HG03039 (cell line): Measurements from ENCODE around the gene RAB3IL1.

Experiments
- ATAC-seq: cut with Tn5 transposase; IDR thresholded peaks from one replicate; pipeline ENCODE4 v1.9.1; 2021; ENCODE audit warnings: mild to moderate bottlenecking, moderate library complexity; ENCODE audit not compliant: unreplicated experiment

RAB3IL1 gene

DNA sequence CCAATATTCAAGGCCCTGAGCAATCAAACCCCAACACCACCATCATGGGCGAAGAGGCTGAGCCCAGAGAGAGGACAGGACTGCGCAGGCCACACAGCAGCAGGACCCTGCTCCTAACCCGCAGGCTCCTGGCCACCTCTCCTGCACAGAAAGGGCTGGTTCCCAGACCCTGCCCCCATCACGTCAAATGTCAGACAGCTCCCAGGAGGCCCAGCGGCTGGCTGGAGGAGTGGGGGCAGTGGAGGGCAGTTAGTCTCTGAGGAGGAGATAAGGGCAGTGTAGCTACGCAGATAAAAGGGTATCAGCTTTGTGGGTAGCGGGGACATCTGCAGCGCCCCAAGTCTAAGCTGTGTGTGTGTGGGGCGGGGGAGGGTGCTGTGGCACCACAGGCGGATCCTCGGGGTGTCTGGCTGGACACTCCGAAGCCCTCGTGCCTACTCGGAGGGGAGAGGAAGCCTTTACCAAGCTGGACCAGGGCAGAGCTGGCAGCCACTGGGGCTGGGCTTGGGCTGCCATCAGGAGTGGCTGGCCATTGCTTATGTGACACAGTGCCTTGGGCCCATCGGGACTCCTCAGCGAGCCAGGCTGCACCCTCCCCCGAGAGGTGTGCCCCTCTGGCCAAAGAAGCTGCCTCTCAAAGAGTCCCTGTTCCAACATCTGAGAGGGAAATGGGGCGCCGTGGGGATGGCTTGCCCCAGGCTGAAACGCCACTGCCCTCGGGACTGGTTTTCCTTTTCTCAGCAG, 47.5 kb downstream of the RAB3IL1 start:
- ATAC-seq = no peak

DNA sequence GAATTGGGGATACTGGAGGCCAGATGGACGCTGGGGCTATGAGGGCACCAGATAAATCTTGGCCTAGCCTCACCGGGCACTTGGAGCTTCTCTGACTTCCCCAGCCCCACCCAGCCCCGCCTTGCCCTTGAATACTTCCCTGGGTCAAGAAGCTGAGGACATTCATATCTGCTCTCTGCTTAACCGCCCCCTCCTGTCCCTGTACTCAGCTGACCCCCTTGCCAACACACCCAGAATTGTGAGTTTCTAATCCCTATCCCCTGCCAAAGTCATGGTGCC, 48.0 kb downstream of the RAB3IL1 start:
- ATAC-seq = no peak

DNA sequence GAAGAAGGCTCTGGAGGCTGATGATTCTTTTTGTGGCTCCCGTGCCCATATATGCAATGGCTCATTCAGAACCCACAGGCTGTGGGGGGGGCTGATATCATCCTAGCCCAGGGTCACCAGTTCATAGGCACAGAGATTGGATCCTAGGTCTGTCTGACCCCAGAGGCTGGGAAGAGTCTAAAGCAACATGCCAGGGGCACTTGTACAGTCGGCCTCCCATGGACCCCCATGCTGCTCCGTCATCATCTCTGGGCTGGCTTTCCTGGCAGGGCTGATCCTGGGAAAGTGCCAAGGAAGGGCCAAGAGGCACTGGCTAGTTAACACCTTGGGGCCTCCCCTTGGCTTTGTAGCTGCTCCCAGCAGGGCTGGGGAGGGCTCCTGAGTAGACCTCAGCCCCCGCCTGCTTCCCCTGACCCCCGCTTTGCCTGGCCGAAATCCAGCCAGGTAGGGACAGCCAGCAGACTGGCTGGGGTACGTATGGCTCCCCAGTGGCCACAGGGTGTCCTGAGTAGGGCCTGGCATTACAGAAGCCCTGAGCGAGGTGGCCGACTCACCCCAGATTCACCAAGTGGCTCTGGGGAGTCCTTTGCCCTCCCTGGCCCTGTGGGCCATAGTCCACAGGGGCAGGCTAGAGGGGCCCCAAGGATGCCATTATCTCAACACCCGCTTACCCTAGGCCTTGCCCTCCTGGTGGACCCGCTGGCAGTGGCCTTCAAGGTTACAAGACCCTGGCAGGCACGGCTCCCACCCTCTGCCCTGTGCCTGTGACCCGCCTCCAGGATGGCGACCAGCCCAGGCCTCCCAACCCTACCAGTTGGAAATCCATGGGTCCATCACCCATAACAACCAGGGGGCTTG, 48.6 kb downstream of the RAB3IL1 start:
- no peak for ATAC-seq

GRCh38 chr11:61866958-61867343, 50.4 kb downstream of the RAB3IL1 start:
- no peak for ATAC-seq

DNA sequence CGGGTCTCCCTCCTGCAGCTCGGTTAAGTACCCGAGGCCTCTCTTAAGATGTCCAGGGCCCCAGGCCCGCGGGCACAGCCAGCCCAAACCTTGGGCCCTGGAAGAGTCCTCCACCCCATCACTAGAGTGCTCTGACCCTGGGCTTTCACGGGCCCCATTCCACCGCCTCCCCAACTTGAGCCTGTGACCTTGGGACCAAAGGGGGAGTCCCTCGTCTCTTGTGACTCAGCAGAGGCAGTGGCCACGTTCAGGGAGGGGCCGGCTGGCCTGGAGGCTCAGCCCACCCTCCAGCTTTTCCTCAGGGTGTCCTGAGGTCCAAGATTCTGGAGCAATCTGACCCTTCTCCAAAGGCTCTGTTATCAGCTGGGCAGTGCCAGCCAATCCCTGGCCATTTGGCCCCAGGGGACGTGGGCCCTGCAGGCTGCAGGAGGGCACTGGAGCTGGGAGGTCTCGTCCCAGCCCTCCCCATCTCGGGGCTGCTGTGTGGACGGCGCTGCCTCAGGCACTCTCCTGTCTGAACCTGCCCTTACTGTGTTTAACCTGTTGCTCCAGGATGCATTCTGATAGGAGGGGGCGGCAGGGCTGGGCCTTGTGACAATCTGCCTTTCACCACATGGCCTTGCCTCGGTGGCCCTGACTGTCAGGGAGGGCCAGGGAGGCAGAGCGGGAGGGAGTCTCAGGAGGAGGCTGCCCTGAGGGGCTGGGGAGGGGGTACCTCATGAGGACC, 51.0 kb downstream of the RAB3IL1 start:
- ATAC-seq = no peak

GRCh38 chr11:61864814-61865775, 52.3 kb downstream of the RAB3IL1 start:
- no peak for ATAC-seq

- no peak for ATAC-seq
These were observed 53.8 kb downstream of the RAB3IL1 start for GRCh38 chr11:61863548-61864081.

- ATAC-seq = no peak
These were observed 54.4 kb downstream of the RAB3IL1 start for GRCh38 chr11:61862714-61863547.

DNA sequence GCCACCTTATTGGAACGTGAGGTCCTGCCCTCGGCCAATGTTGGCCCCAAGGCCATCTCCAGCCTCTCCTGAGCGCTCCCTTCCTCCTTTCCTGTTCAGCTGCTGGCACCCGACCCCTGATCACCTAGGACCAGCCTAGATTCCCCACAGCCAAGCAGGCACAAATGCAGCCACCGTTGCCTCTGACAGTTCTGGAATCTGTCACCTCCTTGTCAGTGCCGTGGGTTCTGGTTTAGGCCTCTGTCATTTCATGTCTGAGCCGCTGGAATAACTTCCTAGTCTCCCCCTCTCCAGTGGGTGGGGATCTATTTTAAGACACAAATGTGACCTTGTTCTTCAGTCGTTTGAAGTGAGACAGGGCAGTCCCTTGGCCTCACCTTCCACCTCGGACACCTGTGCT, 55.7 kb downstream of the RAB3IL1 start:
- ATAC-seq = no peak

GRCh38 chr11:61860054-61860903, 57.1 kb downstream of the RAB3IL1 start:
- no peak for ATAC-seq

DNA sequence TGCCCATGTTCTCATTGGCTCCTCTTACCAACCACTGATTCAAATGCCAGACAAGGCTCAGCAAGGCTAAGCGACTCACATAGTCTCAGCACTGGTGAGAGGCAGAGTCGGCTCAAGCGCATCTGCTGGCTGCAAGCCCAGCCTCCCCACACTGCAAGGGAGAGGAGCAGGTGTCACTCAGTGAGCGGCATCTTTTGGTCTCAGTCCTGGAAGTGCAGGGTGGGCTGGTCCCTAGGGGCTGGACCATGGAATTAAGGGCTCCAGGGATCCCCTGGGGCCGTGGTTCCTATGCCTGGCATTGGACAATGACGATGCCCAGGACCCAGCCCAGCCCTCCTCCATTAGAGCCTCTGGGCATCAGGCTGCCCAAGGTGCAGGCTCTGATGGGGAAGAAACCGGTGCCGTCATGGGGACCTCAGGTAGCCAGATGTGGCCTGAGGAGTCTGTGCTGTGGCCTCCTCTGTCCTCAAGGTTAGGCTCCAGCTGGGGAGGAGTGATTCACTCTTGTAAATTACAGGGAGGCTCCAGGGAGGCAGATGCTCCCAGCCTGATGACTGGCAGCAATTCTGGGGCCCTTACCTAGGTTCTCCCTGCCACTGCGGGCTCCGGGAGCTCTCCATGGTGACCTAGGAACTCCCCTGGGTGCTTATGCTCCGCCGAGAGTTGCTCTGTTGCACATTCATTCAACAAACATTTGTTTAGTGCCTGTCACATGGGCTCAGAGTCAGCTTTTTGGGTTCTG, 61.3 kb downstream of the RAB3IL1 start:
- no peak for ATAC-seq

- no peak for ATAC-seq
These were observed 62.2 kb downstream of the RAB3IL1 start for GRCh38 chr11:61854966-61855714.

- ATAC-seq = no peak
These were observed 63.0 kb downstream of the RAB3IL1 start for GRCh38 chr11:61854206-61854895.

- ATAC-seq = no peak
These were observed 63.6 kb downstream of the RAB3IL1 start for GRCh38 chr11:61853698-61854169.

DNA sequence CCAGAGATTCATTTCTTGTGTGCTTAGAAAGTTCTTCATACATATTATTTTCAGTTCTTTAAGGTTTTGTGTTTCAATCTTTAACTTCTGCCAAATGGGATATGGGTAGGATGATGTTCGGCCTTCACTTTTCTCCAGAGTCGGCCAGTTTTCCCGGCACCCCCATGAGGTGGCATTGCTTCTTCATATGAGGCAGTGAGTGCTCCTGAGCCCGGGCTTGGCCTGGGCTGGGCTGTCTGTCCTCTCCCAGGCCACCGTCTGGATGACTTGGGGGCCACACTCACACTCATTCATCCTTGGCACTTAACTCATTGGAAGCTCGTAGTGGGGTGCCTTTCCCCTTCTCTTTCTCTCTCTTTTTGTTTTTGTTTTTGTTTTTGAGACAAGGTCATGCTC, 65.5 kb downstream of the RAB3IL1 start:
- no peak for ATAC-seq

- ATAC-seq = no peak
These were observed 66.1 kb downstream of the RAB3IL1 start for GRCh38 chr11:61851113-61851899.
